Stimulated activated CD4-positive, alpha-beta T cell treated with anti-CD3 and anti-CD28 coated beads, Interleukin-4, amount 100 ng/mL, for 1 hour (primary cell): ENCODE results near the gene FAM234B.

ENCODE experiments used
- DNase-seq: peaks from one replicate; pipeline ENCODE4 v3.0.0-alpha.2; 2020

Gene FAM234B

DNA sequence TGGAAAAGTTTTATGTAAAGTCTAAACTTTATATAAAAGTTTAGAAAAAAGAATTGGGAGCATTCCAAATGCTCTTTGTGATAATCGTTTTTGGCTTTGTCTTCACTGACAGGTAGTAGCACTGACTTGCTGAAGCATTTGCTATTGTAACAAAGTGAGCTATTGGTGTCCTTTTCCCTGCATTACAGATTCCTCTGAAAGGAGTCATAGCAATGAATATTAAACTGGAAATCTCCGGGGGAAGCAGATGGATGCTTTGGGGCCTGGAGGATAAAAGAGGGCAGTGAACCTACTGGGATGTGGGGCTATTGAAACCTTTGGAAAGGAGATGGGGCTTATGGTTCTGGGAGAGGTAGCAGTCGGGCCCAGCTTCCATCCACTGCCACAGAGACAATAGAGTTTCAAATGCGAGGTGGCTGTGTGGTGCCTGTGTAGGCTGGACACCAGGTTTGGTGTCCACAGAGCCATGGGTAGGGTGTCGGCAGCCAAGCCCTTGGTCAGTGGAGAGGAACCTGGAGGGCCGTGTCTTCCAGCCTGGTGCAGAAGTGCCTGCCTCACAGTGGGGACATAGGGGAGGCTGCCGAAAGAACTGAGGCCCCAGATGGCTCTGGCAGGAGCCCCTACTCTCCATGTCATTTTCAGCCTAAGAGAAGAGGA lies 49.1 kb downstream of the FAM234B start:
- DNase-seq, result no peak

- DNase-seq, result no peak
Observed at GRCh38 chr12:13093848-13094220, 49.7 kb downstream of the FAM234B start.

- no peak for DNase-seq
Observed at GRCh38 chr12:13094367-13094766, 50.2 kb downstream of the FAM234B start.

- DNase-seq, result no peak
Observed at GRCh38 chr12:13095266-13095995, 51.2 kb downstream of the FAM234B start.

- no peak for DNase-seq
Observed at GRCh38 chr12:13097491-13098011, 53.4 kb downstream of the FAM234B start.

DNA sequence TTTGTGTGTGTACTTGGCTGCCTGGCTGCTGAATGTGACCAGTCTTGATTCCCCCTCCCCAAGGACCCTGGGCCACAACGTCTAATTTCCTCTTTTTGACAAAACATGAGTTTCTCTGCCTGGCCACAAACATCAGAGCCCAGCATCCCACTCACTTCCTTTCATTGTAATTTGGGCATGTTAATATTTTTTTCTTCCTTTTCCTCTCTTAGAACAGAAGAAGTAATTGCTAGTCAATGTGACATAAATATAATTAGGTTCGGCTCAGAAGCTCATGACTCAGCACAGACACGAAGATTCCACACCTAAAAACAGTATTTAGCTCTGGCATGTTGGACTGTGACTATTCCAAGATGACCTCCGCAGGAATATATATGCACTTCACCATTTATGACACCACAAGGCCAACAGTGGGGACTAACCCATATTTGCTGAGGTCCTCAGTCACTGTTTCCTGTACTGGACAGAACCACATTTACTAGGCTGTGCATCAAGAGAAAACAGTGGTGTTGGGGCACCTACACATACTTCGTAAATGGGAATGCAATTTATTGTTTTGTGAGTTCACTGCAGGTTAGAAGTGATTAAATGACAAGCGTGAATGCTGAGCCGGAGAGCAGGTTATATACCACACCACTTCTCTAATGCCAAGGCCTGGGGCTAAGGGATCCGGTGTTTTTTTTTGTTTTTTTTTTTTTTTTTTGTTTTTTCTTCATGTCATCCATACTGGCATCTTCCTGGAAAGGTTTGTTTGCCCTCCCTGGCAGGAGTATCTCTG lies 55.1 kb downstream of the FAM234B start:
- no peak for DNase-seq

GRCh38 chr12:13099844-13100604 lies 55.8 kb downstream of the FAM234B start:
- no peak for DNase-seq

DNA sequence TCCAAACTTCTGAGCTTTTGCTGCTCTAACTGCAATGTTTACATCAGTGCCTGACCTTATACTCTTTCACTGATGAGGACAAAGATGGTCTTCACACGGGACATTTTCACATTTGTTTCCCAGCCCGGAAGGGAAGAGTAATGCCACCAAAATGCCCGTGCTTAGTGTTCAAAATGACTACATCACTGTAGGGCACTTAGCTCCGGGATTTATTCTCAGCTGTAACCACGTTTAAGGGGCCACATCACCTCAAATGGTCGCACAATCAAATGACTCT lies 56.4 kb downstream of the FAM234B start:
- DNase-seq, result no peak

- DNase-seq, result peak; percentile 87
Observed at GRCh38 chr12:13100882-13101769, 56.9 kb downstream of the FAM234B start.

DNA sequence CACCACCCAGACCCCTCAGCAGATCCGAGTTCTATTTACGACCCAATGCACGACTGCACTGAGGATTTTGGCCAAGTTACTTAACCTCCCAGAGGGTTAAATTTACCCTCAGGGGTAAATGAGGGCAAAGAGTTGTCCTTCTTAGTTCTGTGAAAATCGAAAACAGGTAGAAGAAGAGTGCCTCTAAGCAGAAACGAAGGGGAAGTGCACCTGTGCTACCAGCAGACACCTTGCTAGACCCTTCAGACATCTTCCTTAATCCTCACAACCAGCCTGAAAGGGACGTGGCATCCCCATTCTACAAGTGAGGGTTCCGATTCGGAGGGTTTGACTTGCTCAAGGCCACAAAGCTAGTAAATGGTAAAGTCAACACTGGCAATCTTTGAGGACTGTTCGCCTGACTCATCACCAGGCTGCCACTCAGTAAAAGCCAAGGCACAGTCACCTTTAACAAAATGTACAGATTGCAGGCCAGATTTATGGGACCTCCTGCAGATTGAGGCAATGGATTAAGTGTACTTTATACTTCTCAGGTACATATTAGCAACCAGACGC lies 57.7 kb downstream of the FAM234B start:
- DNase-seq, result no peak

- DNase-seq, result no peak
Observed at GRCh38 chr12:13102461-13103195, 58.4 kb downstream of the FAM234B start.

- no peak for DNase-seq
Observed at GRCh38 chr12:13103391-13104033, 59.3 kb downstream of the FAM234B start, which contains the start of gene GSG1. GSG1 (minus strand) TSS chr12:13103667; CDS start chr12:13103512, 155 bp downstream.

- no peak for DNase-seq
Observed at GRCh38 chr12:13104409-13104808, 60.2 kb downstream of the FAM234B start.

- no peak for DNase-seq
Observed at GRCh38 chr12:13105781-13106180, 61.6 kb downstream of the FAM234B start.

- DNase-seq, result no peak
Observed at GRCh38 chr12:13106666-13107065, 62.5 kb downstream of the FAM234B start.

- no peak for DNase-seq
Observed at GRCh38 chr12:13112968-13113367, 68.8 kb downstream of the FAM234B start.

GRCh38 chr12:13114251-13115052 lies 70.3 kb downstream of the FAM234B start:
- no peak for DNase-seq

- DNase-seq, result no peak
Observed at GRCh38 chr12:13116259-13116658, 72.1 kb downstream of the FAM234B start.

DNA sequence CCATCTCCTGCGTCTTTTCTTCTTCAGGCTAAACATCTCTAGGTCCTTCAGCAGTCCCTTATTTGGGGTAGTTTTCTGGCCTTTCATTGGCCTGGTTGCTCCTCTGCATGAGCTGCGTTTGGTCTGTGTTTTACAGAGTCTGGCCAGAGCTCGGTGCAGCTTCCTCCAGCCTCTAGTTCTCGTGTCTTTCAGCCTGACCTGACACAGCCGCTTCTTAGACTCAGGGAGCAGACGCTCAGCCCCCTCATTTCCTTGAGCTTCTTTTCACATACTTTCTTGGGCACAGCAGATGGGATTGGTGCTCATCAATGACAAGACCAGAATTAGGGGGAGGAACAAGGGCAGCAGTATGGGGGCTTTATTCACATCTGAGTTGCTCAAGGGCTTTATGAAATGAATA lies 72.8 kb downstream of the FAM234B start:
- DNase-seq, result no peak
